ENCODE results near the gene CNTN1.

The CNTN1 gene

GRCh38 chr12:40784102-40784501 lies 91.9 kb downstream of the CNTN1 start:
- DNase-seq: no peak

DNA sequence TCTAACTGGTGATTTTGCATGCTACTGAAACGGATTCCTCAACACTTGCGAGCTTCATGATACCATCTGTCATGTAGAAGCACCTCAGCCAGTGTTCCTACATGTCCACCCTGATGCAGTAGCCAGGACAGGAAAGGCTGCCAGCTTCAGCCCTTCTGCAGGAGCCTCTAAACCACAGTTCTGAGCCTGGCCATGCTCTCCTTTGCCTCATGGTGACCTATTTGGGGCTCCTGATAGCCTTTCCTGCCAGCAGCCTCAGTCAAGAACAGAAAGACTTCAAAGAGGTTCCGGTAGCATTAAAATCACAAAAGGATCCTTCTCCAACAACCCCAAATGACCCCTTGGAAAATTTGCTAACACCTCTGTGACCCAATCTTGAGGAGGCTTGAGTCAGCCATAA lies 96.0 kb downstream of the CNTN1 start:
- DNase-seq: no peak

- no peak for DNase-seq
Measured at GRCh38 chr12:40792792-40793386, 100.7 kb downstream of the CNTN1 start.

- no peak for DNase-seq
Measured at GRCh38 chr12:40793471-40793870, 101.2 kb downstream of the CNTN1 start.

DNA sequence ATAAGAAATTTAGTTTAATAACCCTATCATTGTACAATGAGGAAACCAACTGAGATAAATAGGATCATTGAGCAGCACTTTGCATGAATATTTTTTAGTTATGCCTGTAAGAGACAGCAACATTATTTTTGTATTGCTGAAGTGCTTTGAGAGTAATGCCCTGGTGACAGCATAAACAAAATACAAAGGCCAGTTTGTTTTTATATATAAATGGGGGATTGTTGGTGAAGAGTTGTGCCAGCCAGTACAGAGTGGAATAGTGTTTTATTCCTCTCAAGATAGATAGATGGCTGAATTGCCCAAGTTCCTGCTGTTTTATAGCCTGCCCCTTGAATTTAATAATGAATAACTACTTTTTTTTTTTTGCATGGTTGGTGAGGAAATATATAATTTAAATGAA lies 101.8 kb downstream of the CNTN1 start:
- DNase-seq: no peak

- DNase-seq: no peak
Measured at GRCh38 chr12:40801082-40801481, 108.8 kb downstream of the CNTN1 start.

DNA sequence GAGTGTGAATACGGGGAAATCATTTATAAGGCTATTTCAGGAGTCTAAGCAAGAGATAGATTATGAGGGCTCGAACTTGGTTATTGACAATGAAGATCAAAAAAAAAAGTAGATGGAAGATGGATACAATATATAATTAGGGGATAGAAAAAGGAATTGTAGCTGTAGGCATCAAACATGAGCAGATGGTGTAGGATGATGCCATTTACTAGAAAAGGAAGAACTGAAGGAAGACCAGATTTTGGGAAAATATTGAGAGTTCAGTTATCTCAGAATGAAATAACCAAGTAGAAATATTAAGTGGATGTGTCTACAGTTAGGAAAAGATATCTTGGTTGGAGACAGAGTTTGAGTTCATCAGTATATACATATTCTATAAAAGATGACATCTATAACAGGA lies 109.6 kb downstream of the CNTN1 start:
- DNase-seq: no peak

GRCh38 chr12:40802656-40803055 lies 110.4 kb downstream of the CNTN1 start:
- no peak for DNase-seq

- DNase-seq: no peak
Measured at GRCh38 chr12:40819436-40820108, 127.3 kb downstream of the CNTN1 start.

- DNase-seq: peak in 1 of 2 experiments; percentile 20
Measured at GRCh38 chr12:40820794-40821484, 128.7 kb downstream of the CNTN1 start.

DNA sequence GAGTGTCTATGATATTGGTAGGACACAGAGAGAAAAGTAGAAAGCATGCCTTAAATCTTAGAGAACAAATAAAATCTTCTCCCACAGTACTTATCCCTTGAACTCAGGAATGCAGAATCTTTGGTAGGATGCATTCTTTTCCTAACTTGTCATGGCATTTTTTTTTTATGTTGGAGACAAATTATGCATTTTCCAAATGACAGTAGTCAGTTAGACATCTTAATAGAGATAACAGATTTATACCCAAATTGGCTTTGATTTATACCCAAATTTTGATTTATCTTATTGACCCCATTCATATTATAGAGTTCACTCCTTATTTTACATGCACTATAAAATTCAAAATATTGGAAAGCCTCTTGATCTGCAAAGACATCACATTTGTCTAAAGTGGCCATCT lies 132.9 kb downstream of the CNTN1 start:
- DNase-seq: no peak

DNA sequence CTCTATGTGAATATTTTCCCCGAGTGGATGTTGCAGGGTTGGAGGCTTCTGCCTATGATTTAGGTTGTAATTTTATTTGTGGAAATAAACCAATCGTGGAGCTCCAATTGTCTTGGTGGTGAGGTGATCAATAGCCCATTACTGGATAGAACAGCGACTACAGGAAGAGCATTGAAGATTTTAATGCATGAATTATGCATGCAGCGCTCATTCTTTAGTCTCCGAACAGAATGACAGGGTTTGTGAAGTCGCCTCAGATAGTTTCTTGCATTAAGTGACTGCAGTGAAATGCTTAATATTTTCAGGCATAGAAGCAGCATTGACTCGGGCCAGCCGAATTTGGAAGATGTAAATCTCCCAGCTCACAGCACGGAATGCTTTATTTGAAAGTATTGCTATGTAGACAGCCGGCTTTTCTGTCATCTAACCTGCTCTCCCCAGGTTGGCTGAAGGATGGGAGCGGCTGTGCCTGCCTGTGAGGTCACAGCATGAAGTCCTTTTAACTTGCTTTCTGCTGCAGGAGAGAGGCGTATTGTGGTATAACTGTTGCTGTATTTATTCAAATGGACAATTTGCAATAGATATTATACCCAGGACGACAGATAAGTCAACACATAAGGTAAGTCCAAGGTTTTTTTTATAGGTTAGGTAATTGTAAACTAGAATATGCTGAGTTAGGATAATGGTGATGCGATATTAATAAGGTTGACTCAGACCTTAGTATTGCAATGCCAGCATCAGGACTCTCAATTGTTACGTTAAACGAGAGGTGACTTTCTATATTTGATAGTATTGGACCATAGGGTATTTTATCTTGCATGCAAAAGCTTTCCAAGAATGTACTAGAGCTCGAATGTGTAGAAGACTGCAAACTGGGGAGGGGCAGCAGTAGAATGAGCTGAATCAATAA lies 135.7 kb downstream of the CNTN1 start:
- DNase-seq: peak; percentile 35 to 59

DNA sequence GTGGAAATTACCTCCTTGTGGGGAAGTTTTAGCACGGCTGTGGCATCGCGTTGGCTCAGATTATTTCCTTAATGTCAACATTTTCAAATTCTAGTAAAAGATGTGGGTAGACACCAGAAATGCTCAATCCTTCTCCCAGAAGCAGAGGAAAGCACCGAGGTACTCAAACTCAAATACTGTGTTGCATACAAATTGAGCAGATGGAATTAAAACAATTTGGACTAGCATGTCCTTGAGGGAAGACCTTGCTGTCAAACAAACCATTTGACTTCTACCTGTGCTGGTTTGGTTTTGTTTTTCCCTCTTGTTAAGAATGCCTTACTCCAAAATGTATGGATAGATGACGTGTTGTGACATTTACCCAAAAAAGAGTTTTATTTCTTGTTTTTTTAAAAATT lies 136.4 kb downstream of the CNTN1 start:
- no peak for DNase-seq

DNA sequence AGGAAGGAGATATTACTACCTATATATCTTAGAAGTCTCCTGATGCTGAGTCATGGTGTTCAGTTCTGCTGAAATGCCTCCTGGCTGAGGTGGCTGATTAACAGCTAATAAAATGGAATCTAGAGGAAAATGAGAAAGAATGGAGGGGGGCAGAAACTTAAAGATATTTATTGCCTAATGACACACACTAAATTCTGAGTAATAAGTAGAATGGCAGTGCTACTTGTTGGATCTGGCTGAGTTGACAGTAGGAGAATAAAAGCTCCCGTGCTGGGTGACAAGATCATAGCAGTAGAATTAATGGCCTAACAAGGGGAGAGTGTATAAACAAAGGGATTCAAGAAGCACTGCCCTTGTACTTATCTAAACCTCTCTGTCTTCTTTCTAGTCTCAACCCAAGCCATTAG lies 137.5 kb downstream of the CNTN1 start:
- DNase-seq: no peak

GRCh38 chr12:40831916-40832315 lies 139.7 kb downstream of the CNTN1 start:
- DNase-seq: no peak

DNA sequence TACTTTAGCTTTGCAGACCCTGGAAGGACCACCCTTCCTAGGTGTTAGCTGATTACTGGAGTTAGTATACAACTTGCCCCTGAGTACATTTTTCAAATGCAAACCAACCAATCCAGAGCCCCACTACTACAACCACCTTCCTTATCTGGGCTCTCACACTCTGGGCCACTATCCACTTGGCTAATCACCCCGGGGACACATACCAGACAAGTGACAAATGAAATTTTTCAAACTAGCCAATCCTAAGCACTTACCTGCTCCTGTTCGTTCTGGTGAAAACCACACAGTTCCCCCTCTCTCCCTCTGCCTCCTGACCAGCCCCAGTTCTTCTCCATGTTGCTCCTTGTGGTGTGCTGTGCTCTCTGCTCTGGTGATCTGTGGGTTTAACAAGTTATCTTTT lies 140.4 kb downstream of the CNTN1 start:
- no peak for DNase-seq

GRCh38 chr12:40833818-40834217 lies 141.6 kb downstream of the CNTN1 start:
- DNase-seq: no peak

GRCh38 chr12:40834321-40834720 lies 142.1 kb downstream of the CNTN1 start:
- no peak for DNase-seq

- no peak for DNase-seq
Measured at GRCh38 chr12:40837891-40838429, 145.7 kb downstream of the CNTN1 start.

- no peak for DNase-seq
Measured at GRCh38 chr12:40843495-40843894, 151.3 kb downstream of the CNTN1 start.

GRCh38 chr12:40853221-40853620 lies 161.0 kb downstream of the CNTN1 start:
- no peak for DNase-seq

- no peak for DNase-seq
Measured at GRCh38 chr12:40854604-40855003, 162.4 kb downstream of the CNTN1 start.

- DNase-seq: no peak
Measured at GRCh38 chr12:40864891-40865290, 172.7 kb downstream of the CNTN1 start.

All from NCI-H2081 (cell line).